Measurements from ENCODE around the gene BMP7.
"Not testable (repeated sequence)": the region's sequence is repeated elsewhere in the genome, so short reads cannot be mapped to it uniquely, and the experiment has no call there.

Gene BMP7

GRCh38 chr20:57167971-57168701 is 98.3 kb downstream of the BMP7 start:
- no peak for DNase-seq (ENCODE audit: low spot score)

GRCh38 chr20:57167292-57167655 is 99.2 kb downstream of the BMP7 start:
- no peak for DNase-seq (ENCODE audit: low spot score)

GRCh38 chr20:57166568-57167291 is 99.7 kb downstream of the BMP7 start:
- no peak for DNase-seq (ENCODE audit: low spot score)

GRCh38 chr20:57165427-57166004 is 100.9 kb downstream of the BMP7 start:
- no peak for DNase-seq (ENCODE audit: low spot score)

- no peak for DNase-seq (ENCODE audit: low spot score)
Observed at GRCh38 chr20:57164872-57165271, 101.6 kb downstream of the BMP7 start.

- no peak for DNase-seq (ENCODE audit: low spot score)
Observed at GRCh38 chr20:57163041-57163440, 103.4 kb downstream of the BMP7 start.

GRCh38 chr20:57162362-57162652 is 104.1 kb downstream of the BMP7 start:
- no peak for DNase-seq (ENCODE audit: low spot score)

GRCh38 chr20:57161478-57162361 is 104.7 kb downstream of the BMP7 start:
- no peak for DNase-seq (ENCODE audit: low spot score)

GRCh38 chr20:57160985-57161384 is 105.5 kb downstream of the BMP7 start:
- DNase-seq (ENCODE audit: low spot score): no peak

- no peak for DNase-seq (ENCODE audit: low spot score)
Observed at GRCh38 chr20:57159945-57160610, 106.4 kb downstream of the BMP7 start.

- DNase-seq (ENCODE audit: low spot score): no peak
Observed at GRCh38 chr20:57159193-57159851, 107.1 kb downstream of the BMP7 start.

GRCh38 chr20:57158474-57158873 is 108.0 kb downstream of the BMP7 start:
- DNase-seq (ENCODE audit: low spot score): no peak

GRCh38 chr20:57157787-57158186 is 108.7 kb downstream of the BMP7 start:
- DNase-seq (ENCODE audit: low spot score): not testable (repeated sequence)

GRCh38 chr20:57157106-57157691 is 109.2 kb downstream of the BMP7 start:
- DNase-seq (ENCODE audit: low spot score): no peak

- DNase-seq (ENCODE audit: low spot score): no peak
Observed at GRCh38 chr20:57156011-57156729, 110.3 kb downstream of the BMP7 start.

- no peak for DNase-seq (ENCODE audit: low spot score)
Observed at GRCh38 chr20:57155415-57155814, 111.0 kb downstream of the BMP7 start.

- no peak for DNase-seq (ENCODE audit: low spot score)
Observed at GRCh38 chr20:57153238-57153905, 113.1 kb downstream of the BMP7 start.

- no peak for DNase-seq (ENCODE audit: low spot score)
Observed at GRCh38 chr20:57152557-57152956, 113.9 kb downstream of the BMP7 start.

- no peak for DNase-seq (ENCODE audit: low spot score)
Observed at GRCh38 chr20:57150559-57150958, 115.9 kb downstream of the BMP7 start.

GRCh38 chr20:57148263-57148662 is 118.2 kb downstream of the BMP7 start:
- no peak for DNase-seq (ENCODE audit: low spot score)

Data from RKO (cell line).